ENCODE results near the gene RHBDF1. TPM values are rescaled to one million over a fixed set of nuclear protein-coding genes. Genes with fewer than 3 reads are reported as not detected.
A peak's percentile ranks its signal among the peaks of the same experiment; 100 is the strongest.

The RHBDF1 gene
- 10 to 100 TPM; 21.4 to 28.8 (median 28.1) TPM for polyA plus RNA-seq (ENCODE audit: insufficient read length in 4 of 4)

- no peak for DNase-seq (ENCODE audit: low read depth in 4 of 4, low spot score in 3 of 4)
Observed at GRCh38 chr16:72561-73548, at the start of gene RHBDF1. Gene RHBDF1 (minus strand): TSS chr16:72631. CDS start chr16:65015, 7,616 bp downstream.

DNA sequence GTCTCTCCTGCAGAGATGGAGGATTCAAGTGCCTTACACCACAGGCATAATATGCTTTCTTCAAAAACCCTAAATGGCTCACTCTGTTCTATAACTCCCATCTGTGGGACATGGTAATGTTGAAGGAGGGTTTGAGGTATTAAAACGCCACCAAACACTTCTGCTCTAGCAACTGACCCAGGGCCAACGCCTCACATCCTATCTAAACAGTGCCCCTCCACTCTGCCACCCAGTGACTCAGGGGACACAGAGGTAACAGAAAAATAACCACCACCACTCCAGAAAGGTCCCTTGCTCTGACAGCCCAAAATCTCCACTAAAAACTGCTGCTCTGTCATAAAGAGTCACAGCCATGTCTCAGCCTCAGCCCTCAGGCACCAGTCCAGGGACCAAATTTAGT is 48.3 kb upstream of the RHBDF1 start:
- DNase-seq (ENCODE audit: low read depth in 4 of 4, low spot score in 3 of 4), result no peak

- DNase-seq (ENCODE audit: low read depth in 4 of 4, low spot score in 3 of 4), result no peak
Observed at GRCh38 chr16:119835-120491, 47.5 kb upstream of the RHBDF1 start.

- DNase-seq (ENCODE audit: low read depth in 4 of 4, low spot score in 3 of 4), result no peak
Observed at GRCh38 chr16:119295-119694, 46.9 kb upstream of the RHBDF1 start.

DNA sequence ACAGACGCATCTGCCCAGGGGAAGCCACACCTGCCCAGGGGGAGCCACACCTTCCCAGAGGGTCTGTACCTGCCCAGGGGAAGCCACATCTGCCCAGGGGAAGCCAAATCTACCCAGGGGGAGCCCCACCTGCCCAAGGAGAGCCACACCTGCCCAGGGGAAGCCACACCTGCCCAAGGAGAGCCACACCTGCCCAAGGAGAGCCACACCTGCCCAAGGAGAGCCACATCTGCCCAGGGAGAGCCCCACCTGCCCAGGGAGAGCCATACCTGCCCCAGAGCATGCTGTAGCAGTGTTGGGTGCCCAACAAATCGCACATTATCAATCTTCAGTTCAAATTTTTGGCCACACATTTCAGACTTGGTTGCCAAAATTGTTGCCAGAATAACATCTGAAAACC is 46.4 kb upstream of the RHBDF1 start:
- DNase-seq (ENCODE audit: low read depth in 4 of 4, low spot score in 3 of 4), result no peak

- DNase-seq (ENCODE audit: low read depth in 4 of 4, low spot score in 3 of 4), result peak in 3 of 4 donors; percentile 42 to 46 (median 45)
Observed at GRCh38 chr16:117379-118365, 45.2 kb upstream of the RHBDF1 start.

GRCh38 chr16:116015-116414 is 43.6 kb upstream of the RHBDF1 start:
- DNase-seq (ENCODE audit: low read depth in 4 of 4, low spot score in 3 of 4), result no peak

DNA sequence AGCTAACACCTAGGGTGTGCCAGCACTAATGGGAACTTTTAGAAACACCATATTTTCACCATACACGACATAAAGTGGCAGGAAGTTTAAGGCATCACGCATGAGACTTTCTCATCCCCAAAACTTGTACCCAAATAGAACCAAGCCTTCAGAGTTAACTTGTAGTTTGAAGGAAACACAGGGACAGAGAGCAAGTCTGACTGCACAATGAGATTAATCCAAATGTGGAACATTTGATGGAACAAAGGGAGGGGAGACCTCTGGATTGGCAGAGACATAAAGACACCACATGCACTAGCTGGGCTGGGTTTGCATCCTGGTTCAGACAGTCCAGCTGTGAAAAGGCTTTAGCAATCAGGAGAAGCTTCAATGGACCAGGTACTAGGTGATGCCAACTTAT is 41.9 kb upstream of the RHBDF1 start:
- no peak for DNase-seq (ENCODE audit: low read depth in 4 of 4, low spot score in 3 of 4)

- DNase-seq (ENCODE audit: low read depth in 4 of 4, low spot score in 3 of 4), result no peak
Observed at GRCh38 chr16:112153-112840, 39.9 kb upstream of the RHBDF1 start.

- DNase-seq (ENCODE audit: low read depth in 4 of 4, low spot score in 3 of 4), result peak; percentile 60 to 65 (median 62)
Observed at GRCh38 chr16:106623-107324, 34.3 kb upstream of the RHBDF1 start.

DNA sequence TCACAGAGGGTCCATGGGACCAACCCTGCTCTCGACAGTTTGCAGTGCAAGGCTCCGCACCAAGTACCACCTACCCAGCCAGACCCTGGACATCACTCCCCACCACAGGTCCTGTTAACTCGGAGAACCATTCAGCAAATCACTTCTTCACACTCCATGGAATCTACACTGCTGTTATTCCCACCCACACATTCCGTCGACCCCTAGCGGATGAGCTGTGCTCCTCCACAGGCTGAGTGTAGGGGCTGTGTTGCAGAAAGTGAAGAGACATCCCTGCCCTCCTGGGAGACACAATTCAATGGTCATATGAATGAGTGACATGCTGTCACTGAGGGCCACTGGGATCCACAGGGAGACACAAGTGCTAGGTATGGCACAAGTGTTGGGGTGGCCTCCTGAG is 33.1 kb upstream of the RHBDF1 start:
- DNase-seq (ENCODE audit: low read depth in 4 of 4, low spot score in 3 of 4), result no peak

DNA sequence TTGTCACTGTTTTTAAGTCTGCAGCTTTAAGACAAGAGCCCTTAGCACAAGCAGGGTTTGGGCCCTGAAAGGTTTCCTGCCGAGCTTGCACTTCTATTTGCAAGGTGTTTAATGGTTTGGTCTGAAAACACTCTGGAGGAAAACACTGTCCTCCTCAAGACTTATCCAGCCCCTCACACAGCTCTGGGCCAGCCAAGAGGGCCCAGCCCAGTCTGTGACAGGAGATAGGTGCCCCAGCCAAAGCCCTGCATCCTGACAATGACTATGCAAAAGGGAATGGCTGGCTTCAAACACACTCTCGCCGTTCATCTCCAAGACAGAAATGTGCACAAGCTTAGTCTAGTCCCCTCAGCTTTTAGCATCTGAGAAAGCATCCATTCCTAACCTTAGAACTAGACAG is 32.5 kb upstream of the RHBDF1 start:
- DNase-seq (ENCODE audit: low read depth in 4 of 4, low spot score in 3 of 4), result no peak

GRCh38 chr16:104355-104754 is 31.9 kb upstream of the RHBDF1 start:
- no peak for DNase-seq (ENCODE audit: low read depth in 4 of 4, low spot score in 3 of 4)

- no peak for DNase-seq (ENCODE audit: low read depth in 4 of 4, low spot score in 3 of 4)
Observed at GRCh38 chr16:102060-102855, 29.8 kb upstream of the RHBDF1 start.

GRCh38 chr16:101586-101985 is 29.2 kb upstream of the RHBDF1 start:
- no peak for DNase-seq (ENCODE audit: low read depth in 4 of 4, low spot score in 3 of 4)

GRCh38 chr16:100989-101388 is 28.6 kb upstream of the RHBDF1 start:
- DNase-seq (ENCODE audit: low read depth in 4 of 4, low spot score in 3 of 4), result no peak

DNA sequence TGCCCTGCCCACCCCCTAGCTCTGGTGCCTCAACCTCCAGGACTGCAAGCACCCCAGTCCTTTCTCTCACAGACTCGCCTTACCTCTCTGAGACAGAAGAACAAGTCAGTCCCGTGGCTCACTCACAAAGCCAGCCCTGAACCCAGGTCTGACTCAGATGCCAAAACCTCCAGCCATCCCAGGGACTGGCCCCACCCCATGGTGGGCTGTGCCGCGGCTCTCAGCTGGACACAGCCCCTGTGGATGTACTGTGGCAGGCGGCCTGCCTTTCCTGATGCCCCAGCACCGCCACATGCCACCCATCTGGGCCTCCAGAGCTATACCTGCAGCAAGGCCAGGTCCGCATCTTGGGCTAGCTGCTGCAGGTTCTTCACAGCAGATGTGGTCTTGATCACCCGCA is 25.4 kb upstream of the RHBDF1 start:
- no peak for DNase-seq (ENCODE audit: low read depth in 4 of 4, low spot score in 3 of 4)

DNA sequence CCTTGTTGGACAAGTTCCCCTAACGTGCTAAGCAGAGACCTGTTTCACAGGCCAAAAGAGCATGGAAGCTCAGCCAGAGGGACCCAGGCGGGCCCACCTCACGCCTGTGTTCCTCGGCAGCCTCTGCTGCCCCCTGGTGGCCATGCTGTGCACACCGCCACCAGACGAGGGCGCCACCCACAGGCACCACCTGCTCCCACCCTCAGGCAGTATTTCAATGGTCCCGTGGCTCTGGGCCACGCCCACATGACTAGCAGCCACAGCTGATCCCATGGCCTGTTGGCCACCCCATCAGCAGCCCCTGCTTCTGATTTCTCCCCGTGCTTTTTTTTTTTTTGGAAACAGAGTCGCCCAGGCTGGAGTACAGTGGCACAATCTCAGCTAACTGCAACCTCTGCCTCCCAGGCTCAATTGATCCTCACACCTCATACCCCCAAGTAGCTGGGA is 24.5 kb upstream of the RHBDF1 start:
- peak in 1 of 4 donors; percentile 65 for DNase-seq (ENCODE audit: low read depth in 4 of 4, low spot score in 3 of 4)

- no peak for DNase-seq (ENCODE audit: low read depth in 4 of 4, low spot score in 3 of 4)
Observed at GRCh38 chr16:94918-95265, 22.5 kb upstream of the RHBDF1 start.

Data from right renal pelvis (tissue), 4 donors.